ENCODE measurements around the gene DLG5. TPM values are rescaled to one million over a fixed set of nuclear protein-coding genes. Genes with fewer than 3 reads are reported as not detected.

DLG5 gene
- total and polyA plus RNA-seq, 2 experiments from 2014 or later: 4.4 to 27.9 TPM

- no peak overlapping the region for H3K9ac ChIP-seq
- H4K20me1 ChIP-seq (ENCODE audit: insufficient read depth): no peaks in the 10 kb centered on the region
- TF ChIP-seq EZH2 (IDR thresholded peaks at IDR 0.05; ENCODE audit: insufficient read depth, poor library complexity, severe bottlenecking): no peak
- no peak for TF ChIP-seq EZH2phosphoT487 (IDR thresholded peaks at IDR 0.05; ENCODE audit: insufficient read depth, low read depth)
- in situ Hi-C loops (cut with MboI): no loop called here
- DNase-seq: no peak
- H3F3A ChIP-seq (ENCODE audit: insufficient read depth): peaks cover 14% of the 10 kb centered on the region
- no peak overlapping the region for H3K4me3 ChIP-seq
- no peaks in the 10 kb centered on the region for H3K9me2 ChIP-seq (ENCODE audit: insufficient read depth)
- peaks cover 10% of the 10 kb centered on the region for H3K4me1 ChIP-seq (ENCODE audit: insufficient read depth)
- H3K36me3 ChIP-seq (ENCODE audit: low read depth): peaks cover 8% of the 10 kb centered on the region; the same call in 1 of the 2 replicates
- H3K4me2 ChIP-seq (ENCODE audit: unreplicated experiment): no peak overlapping the region
- no peak overlapping the region for H3K27ac ChIP-seq
- H2AFZ ChIP-seq: no peak overlapping the region
- no peaks in the 10 kb centered on the region for H3K27me3 ChIP-seq (replicated peaks; ENCODE audit: insufficient read depth)
- H3K79me2 ChIP-seq (ENCODE audit: insufficient read depth): no peaks in the 10 kb centered on the region
- H3K9me3 ChIP-seq (ENCODE audit: low read depth): no peaks in the 10 kb centered on the region
- WGBS, 2 experiments (ENCODE audit: low coverage in 1 of 2, low lambda C conversion rate in 2 of 2, missing lambda C conversion rate in 2 of 2): 99 to 100% methylated on average over 7 of the region's 7 CpGs
Observed at GRCh38 chr10:77789861-77790260, 136.7 kb downstream of the DLG5 start.

- H3K36me3 ChIP-seq (ENCODE audit: low read depth): peaks cover 8% of the 10 kb centered on the region; the same call in 1 of the 2 replicates
- no peak for TF ChIP-seq EZH2phosphoT487 (IDR thresholded peaks at IDR 0.05; ENCODE audit: insufficient read depth, low read depth)
- no peak for TF ChIP-seq EZH2 (IDR thresholded peaks at IDR 0.05; ENCODE audit: insufficient read depth, poor library complexity, severe bottlenecking)
- H3K4me2 ChIP-seq (ENCODE audit: unreplicated experiment): no peak overlapping the region
- H4K20me1 ChIP-seq (ENCODE audit: insufficient read depth): no peaks in the 10 kb centered on the region
- in situ Hi-C loops (cut with MboI): no loop called here
- DNase-seq: no peak
- H3K4me1 ChIP-seq (ENCODE audit: insufficient read depth): peaks cover 19% of the 10 kb centered on the region
- H3K27me3 ChIP-seq (replicated peaks; ENCODE audit: insufficient read depth): no peaks in the 10 kb centered on the region
- H3F3A ChIP-seq (ENCODE audit: insufficient read depth): peaks cover 23% of the 10 kb centered on the region
- no peak overlapping the region for H3K27ac ChIP-seq
- H3K79me2 ChIP-seq (ENCODE audit: insufficient read depth): no peaks in the 10 kb centered on the region
- H3K9me2 ChIP-seq (ENCODE audit: insufficient read depth): no peaks in the 10 kb centered on the region
- 94 to 98% methylated on average over 5 of the region's 5 CpGs for WGBS, 2 experiments (ENCODE audit: low coverage in 1 of 2, low lambda C conversion rate in 2 of 2, missing lambda C conversion rate in 2 of 2)
- H3K9ac ChIP-seq: no peak overlapping the region
- H3K4me3 ChIP-seq: no peak overlapping the region
- no peaks in the 10 kb centered on the region for H3K9me3 ChIP-seq (ENCODE audit: low read depth)
- no peak overlapping the region for H2AFZ ChIP-seq
Observed at GRCh38 chr10:77789016-77789415, 137.5 kb downstream of the DLG5 start.

GRCh38 chr10:77788496-77789010 is 138.0 kb downstream of the DLG5 start:
- 95 to 99% methylated on average over 7 to 11 of the region's 11 CpGs for WGBS, 2 experiments (ENCODE audit: low coverage in 1 of 2, low lambda C conversion rate in 2 of 2, missing lambda C conversion rate in 2 of 2)
- Histone ChIP-seq H3K4me2 (ENCODE audit: unreplicated experiment) (no peak overlapping the region), H3K27me3 (replicated peaks; ENCODE audit: insufficient read depth) (no peaks in the 10 kb centered on the region), H3K4me1 (ENCODE audit: insufficient read depth) (peaks cover 21% of the 10 kb centered on the region), H2AFZ (no peak overlapping the region), H3K4me3 (no peak overlapping the region), H3K79me2 (ENCODE audit: insufficient read depth) (no peaks in the 10 kb centered on the region), H3K36me3 (ENCODE audit: low read depth) (peaks cover 8% of the 10 kb centered on the region; the same call in 1 of the 2 replicates), H3K27ac (no peak overlapping the region), H3K9me3 (ENCODE audit: low read depth) (no peaks in the 10 kb centered on the region), H3K9ac (no peak overlapping the region), H3K9me2 (ENCODE audit: insufficient read depth) (no peaks in the 10 kb centered on the region), H4K20me1 (ENCODE audit: insufficient read depth) (no peaks in the 10 kb centered on the region), H3F3A (ENCODE audit: insufficient read depth) (peaks cover 25% of the 10 kb centered on the region)
- no peak for DNase-seq
- TF ChIP-seq EZH2 (IDR thresholded peaks at IDR 0.05; ENCODE audit: insufficient read depth, poor library complexity, severe bottlenecking) (no peak), EZH2phosphoT487 (IDR thresholded peaks at IDR 0.05; ENCODE audit: insufficient read depth, low read depth) (no peak)
- in situ Hi-C loops (cut with MboI): no loop called here

- no peak for TF ChIP-seq EZH2 (IDR thresholded peaks at IDR 0.05; ENCODE audit: insufficient read depth, poor library complexity, severe bottlenecking)
- TF ChIP-seq EZH2phosphoT487 (IDR thresholded peaks at IDR 0.05; ENCODE audit: insufficient read depth, low read depth): no peak
- peaks cover 21% of the 10 kb centered on the region for H3K4me1 ChIP-seq (ENCODE audit: insufficient read depth)
- no peaks in the 10 kb centered on the region for H3K9me2 ChIP-seq (ENCODE audit: insufficient read depth)
- H3K27ac ChIP-seq: no peak overlapping the region
- no peaks in the 10 kb centered on the region for H4K20me1 ChIP-seq (ENCODE audit: insufficient read depth)
- in situ Hi-C loops (cut with MboI): no loop called here
- H3K9me3 ChIP-seq (ENCODE audit: low read depth): no peaks in the 10 kb centered on the region
- no peak for DNase-seq
- no peak overlapping the region for H3K4me2 ChIP-seq (ENCODE audit: unreplicated experiment)
- H3K9ac ChIP-seq: no peak overlapping the region
- H3K27me3 ChIP-seq (replicated peaks; ENCODE audit: insufficient read depth): no peaks in the 10 kb centered on the region
- WGBS, 2 experiments (ENCODE audit: low coverage in 1 of 2, low lambda C conversion rate in 2 of 2, missing lambda C conversion rate in 2 of 2): 90% methylated on average over 12 of the region's 12 CpGs
- no peak overlapping the region for H2AFZ ChIP-seq
- H3K79me2 ChIP-seq (ENCODE audit: insufficient read depth): no peaks in the 10 kb centered on the region
- H3K4me3 ChIP-seq: no peak overlapping the region
- H3K36me3 ChIP-seq (ENCODE audit: low read depth): peaks cover 4% of the 10 kb centered on the region; the same call in 1 of the 2 replicates
- peaks cover 25% of the 10 kb centered on the region for H3F3A ChIP-seq (ENCODE audit: insufficient read depth)
Observed at GRCh38 chr10:77787440-77787839, 139.1 kb downstream of the DLG5 start.
